IMR-90 (cell line): Measurements from ENCODE around the gene CHDH. TPM values are rescaled to one million over a fixed set of nuclear protein-coding genes. Genes with fewer than 3 reads are reported as not detected.

Experiments used
- ATAC-seq: fragments of 200-7000 bp; cut with Tn5 transposase; 2 replicates; pipeline ENCODE4 v1.9.1; 2020; ENCODE audit warnings: low read depth, mild to moderate bottlenecking, moderate library complexity
- BruUV-seq: library from RNA; stranded (reverse); fragments of 400-500 nt; replicated peaks from 2 replicates; lab custom pipeline; 2021; lab: Mats Ljungman, UMichigan
- CTCF ChIA-PET: fragments of 300-600 bp; formaldehyde crosslinking; extraction: SDS; loops from one replicate; lab custom pipeline; 2021; ENCODE audit warnings: antibody characterized with exemption; lab: Yijun Ruan, JAX
- POLR2A ChIA-PET: fragments of 300-600 bp; sonication (Branson Sonifier 250); formaldehyde crosslinking; loops from one replicate; lab custom pipeline; 2022; ENCODE audit warnings: antibody characterized with exemption; ENCODE audit not compliant: unreplicated experiment; lab: Charles Lee
- DNase-seq: peaks from one replicate; pipeline ENCODE4 v3.0.0; 2013
- H2AFZ ChIP-seq: replicated peaks from 2 replicates; pipeline ENCODE3; 2013; ENCODE audit warnings: low read length, mild to moderate bottlenecking; ENCODE audit not compliant: poor library complexity
- H2AK5ac ChIP-seq: 2 replicates; pipeline ENCODE4 v1.6.1; 2013; ENCODE audit warnings: low read depth, low read length, inconsistent platforms
- H2AK9ac ChIP-seq: replicated peaks from 2 replicates; pipeline ENCODE3; 2013; ENCODE audit warnings: mild to moderate bottlenecking, low read depth, low read length, moderate library complexity; ENCODE audit not compliant: poor library complexity
- H2BK120ac ChIP-seq: 2 replicates; pipeline ENCODE4 v1.6.1; 2013; ENCODE audit warnings: low read depth, low read length, inconsistent platforms
- H2BK15ac ChIP-seq: 3 replicates; pipeline ENCODE4 v1.6.1; 2013; ENCODE audit warnings: low read depth, low read length, inconsistent platforms
- H2BK20ac ChIP-seq: 2 replicates; pipeline ENCODE4 v1.6.1; 2013; ENCODE audit warnings: low read depth, mild to moderate bottlenecking, inconsistent platforms, low read length, moderate library complexity
- H2BK5ac ChIP-seq: 2 replicates; pipeline ENCODE4 v1.6.1; 2013; ENCODE audit warnings: mild to moderate bottlenecking, low read depth, low read length, inconsistent platforms; ENCODE audit not compliant: poor library complexity, severe bottlenecking
- H3K14ac ChIP-seq: replicated peaks from 2 replicates; pipeline ENCODE4 v1.6.1; 2013; ENCODE audit warnings: low read depth, low read length, inconsistent platforms
- H3K18ac ChIP-seq: 2 replicates; pipeline ENCODE4 v1.6.1; 2013; ENCODE audit warnings: low read depth, low read length, control low read depth
- H3K23ac ChIP-seq: 2 replicates; pipeline ENCODE4 v1.6.1; 2013; ENCODE audit warnings: low read depth, low read length, inconsistent platforms
- H3K27ac ChIP-seq: 2 replicates; pipeline ENCODE4 v1.5.1; 2013; ENCODE audit warnings: mild to moderate bottlenecking, control low read depth, low read length; ENCODE audit not compliant: insufficient read depth
- H3K27me3 ChIP-seq: 2 replicates; pipeline ENCODE4 v1.6.1; 2013; ENCODE audit warnings: low read length; ENCODE audit not compliant: control insufficient read depth, insufficient read depth
- H3K36me3 ChIP-seq: 2 replicates; pipeline ENCODE4 v1.6.1; 2013; ENCODE audit warnings: low read length, mixed read lengths; ENCODE audit not compliant: control insufficient read depth, insufficient read depth
- H3K4ac ChIP-seq: 2 replicates; pipeline ENCODE4 v1.6.1; 2013; ENCODE audit warnings: low read depth, low read length, inconsistent platforms
- H3K4me1 ChIP-seq: 2 replicates; pipeline ENCODE4 v1.6.1; 2013; ENCODE audit warnings: low read length, mixed read lengths; ENCODE audit not compliant: control insufficient read depth, insufficient read depth
- H3K4me2 ChIP-seq: 2 replicates; pipeline ENCODE4 v1.6.1; 2013; ENCODE audit warnings: low read depth, mild to moderate bottlenecking, control low read depth, low read length, moderate library complexity
- H3K4me3 ChIP-seq: 2 replicates; pipeline ENCODE4 v1.5.1; 2013; ENCODE audit warnings: low read depth, mild to moderate bottlenecking, control low read depth, low read length, moderate library complexity; ENCODE audit not compliant: insufficient read depth
- H3K56ac ChIP-seq: 2 replicates; pipeline ENCODE4 v1.6.1; 2013; ENCODE audit warnings: low read length, inconsistent platforms; ENCODE audit not compliant: insufficient read depth; ENCODE audit errors: extremely low read depth
- H3K79me1 ChIP-seq, 2 experiments: 2 replicates each; pipeline ENCODE4 v1.6.1; 2013; ENCODE audit warnings: low read length in 2 of 2, inconsistent platforms in 1 of 2, low read depth in 1 of 2
- H3K9ac ChIP-seq: 2 replicates; pipeline ENCODE4 v1.6.1; 2013; ENCODE audit warnings: low read depth, low read length, control low read depth
- H3K9me1 ChIP-seq: 2 replicates; pipeline ENCODE4 v1.6.1; 2013; ENCODE audit warnings: low read length, inconsistent platforms; ENCODE audit not compliant: insufficient read depth
- H3K9me3 ChIP-seq: 2 replicates; pipeline ENCODE4 v1.6.1; 2013; ENCODE audit warnings: low read length; ENCODE audit not compliant: control insufficient read depth, insufficient read depth
- H4K20me1 ChIP-seq: 2 replicates; pipeline ENCODE4 v1.6.1; 2013; ENCODE audit warnings: low read length, inconsistent platforms; ENCODE audit not compliant: insufficient read depth
- H4K5ac ChIP-seq: 2 replicates; pipeline ENCODE4 v1.6.1; 2013; ENCODE audit warnings: mild to moderate bottlenecking, low read depth, low read length, control low read depth
- H4K8ac ChIP-seq, 2 experiments: 2 replicates each; pipeline ENCODE4 v1.6.1; 2013; ENCODE audit warnings: low read depth in 2 of 2, low read length in 2 of 2, control low read depth in 1 of 2, inconsistent platforms in 1 of 2
- H4K91ac ChIP-seq: 2 replicates; pipeline ENCODE4 v1.6.1; 2013; ENCODE audit warnings: low read depth, low read length, inconsistent platforms; ENCODE audit not compliant: insufficient read depth
- CEBPB ChIP-seq: IDR thresholded peaks from 2 replicates; pipeline ENCODE4 v1.6.1; 2012; ENCODE audit warnings: low read depth, low read length, improper control_type of control experiment
- CHD1 ChIP-seq: IDR thresholded peaks from 2 replicates; pipeline ENCODE4 v1.6.1; 2012; ENCODE audit warnings: low read depth, low read length, improper control_type of control experiment
- FOS ChIP-seq: fragments of 150-350 bp; IDR thresholded peaks from 2 replicates; pipeline ENCODE4 v1.6.1; 2016; ENCODE audit warnings: low read depth, low read length
- POLR2A ChIP-seq: IDR thresholded peaks from 2 replicates; pipeline ENCODE4 v1.6.1; 2012; ENCODE audit warnings: mild to moderate bottlenecking, low read depth, low read length
- RCOR1 ChIP-seq: IDR thresholded peaks from 2 replicates; pipeline ENCODE4 v1.6.1; 2012; ENCODE audit warnings: mild to moderate bottlenecking, low read length, improper control_type of control experiment; ENCODE audit not compliant: insufficient replicate concordance
- WGBS, 2 experiments: methylation state at CpG; one replicate each; pipeline versions ENCODE4 v1.1.5 to v1.1.7; 2013; ENCODE audit warnings: missing lambda C conversion rate in 2 of 2; ENCODE audit not compliant: insufficient read length in 1 of 2; ENCODE audit errors: extremely low coverage in 2 of 2; 5-methylcytosine and 5-hydroxymethylcytosine counted together
- dilution Hi-C: fragments of 300-500 bp; cut with HindIII; formaldehyde crosslinking; loops from one replicate; pipeline ENCODE4 v1.14.3; 2018; ENCODE audit warnings: low sequenced_read_pairs; ENCODE audit not compliant: unreplicated experiment
- in situ Hi-C: fragments of 300-500 bp; cut with MboI; formaldehyde crosslinking; loops from 3 replicates; pipeline ENCODE4 v1.14.3; 2019; ENCODE audit warnings: low sequenced_read_pairs, inconsistent platforms, mixed read lengths
- intact Hi-C: fragments of 100-400 bp; cut with micrococcal nuclease; formaldehyde crosslinking; loops from 2 replicates; pipeline ENCODE4 v1.10.0; 2022
- polyA plus RNA-seq, 3 experiments: library from polyadenylated mRNA; depleted of rRNA; stranded (reverse); fragments of >200 nt; gene quantifications; 2 replicates each; pipeline ENCODE4 v1.2.3, GENCODE V29; 2012; ENCODE audit warnings: low replicate concordance in 1 of 3
- total RNA-seq: library from RNA; depleted of rRNA; stranded (reverse); fragments of >200 nt; gene quantifications from 2 replicates; pipeline ENCODE4 v1.2.3, GENCODE V29; 2012

Gene CHDH
- total and polyA plus RNA-seq, 2 of the 4 experiments (the other 2 are of a cell fraction) = under 0.01 to 0.19 TPM

GRCh38 chr3:53844262-53845102, 1.7 kb downstream of the CHDH start:
- Histone ChIP-seq H4K5ac (no peak overlapping the region), H2BK15ac (no peak overlapping the region), H4K20me1 (no peaks in the 10 kb centered on the region), H3K9me3 (peaks cover 3% of the 10 kb centered on the region; the same call in 1 of the 2 replicates), H3K4ac (no peak overlapping the region), H4K91ac (no peak overlapping the region), H3K27ac (no peak overlapping the region), H3K36me3 (no peaks in the 10 kb centered on the region), H3K9me1 (no peaks in the 10 kb centered on the region), H3K18ac (no peak overlapping the region), H3K14ac (no peak overlapping the region), H3K4me1 (no peaks in the 10 kb centered on the region; the same call in 1 of the 2 replicates), H3K23ac (no peak overlapping the region), H2BK5ac (no peak overlapping the region), H2AK5ac (no peak overlapping the region), H2AFZ (no peak overlapping the region), H3K9ac (no peak overlapping the region), H3K56ac (no peak overlapping the region), H2BK20ac (no peak overlapping the region), H3K4me3 (no peak overlapping the region), H3K4me2 (no peak overlapping the region), H3K79me1 (no peaks in the 10 kb centered on the region), H2BK120ac (no peak overlapping the region), H3K27me3 (peaks cover 57% of the 10 kb centered on the region), H2AK9ac (peak overlapping the region; percentile 50), H4K8ac (no peak overlapping the region)
- WGBS, 2 experiments = 87% methylated on average over 4 of the region's 9 CpGs; no CpG with 5 or more reads in 1 of the 2 experiments
- ChIA-PET POLR2A (no interaction called here), CTCF (no interaction called here)
- intact Hi-C loops (no loop called here), in situ Hi-C loops (no loop called here), dilution Hi-C loops (no loop called here)
- BruUV-seq = no TSS peak
- no peak for DNase-seq
- no peak for TF ChIP-seq POLR2A
- no peak for TF ChIP-seq RCOR1
- TF ChIP-seq FOS = no peak
- TF ChIP-seq CEBPB = no peak
- no peak for TF ChIP-seq CHD1
- ATAC-seq = no peak
